Measurements from ENCODE around the gene PRICKLE4. TPM values are rescaled to one million over a fixed set of nuclear protein-coding genes. Genes with fewer than 3 reads are reported as not detected.
"Not testable (repeated sequence)": the region's sequence is repeated elsewhere in the genome, so short reads cannot be mapped to it uniquely, and the experiment has no call there.

PRICKLE4 gene
- total and polyA plus RNA-seq, 2 of the 8 experiments (the other 6 are each of a cell fraction or from before 2014, with no cell fraction given), result 0.32 to 1.4 TPM

DNA sequence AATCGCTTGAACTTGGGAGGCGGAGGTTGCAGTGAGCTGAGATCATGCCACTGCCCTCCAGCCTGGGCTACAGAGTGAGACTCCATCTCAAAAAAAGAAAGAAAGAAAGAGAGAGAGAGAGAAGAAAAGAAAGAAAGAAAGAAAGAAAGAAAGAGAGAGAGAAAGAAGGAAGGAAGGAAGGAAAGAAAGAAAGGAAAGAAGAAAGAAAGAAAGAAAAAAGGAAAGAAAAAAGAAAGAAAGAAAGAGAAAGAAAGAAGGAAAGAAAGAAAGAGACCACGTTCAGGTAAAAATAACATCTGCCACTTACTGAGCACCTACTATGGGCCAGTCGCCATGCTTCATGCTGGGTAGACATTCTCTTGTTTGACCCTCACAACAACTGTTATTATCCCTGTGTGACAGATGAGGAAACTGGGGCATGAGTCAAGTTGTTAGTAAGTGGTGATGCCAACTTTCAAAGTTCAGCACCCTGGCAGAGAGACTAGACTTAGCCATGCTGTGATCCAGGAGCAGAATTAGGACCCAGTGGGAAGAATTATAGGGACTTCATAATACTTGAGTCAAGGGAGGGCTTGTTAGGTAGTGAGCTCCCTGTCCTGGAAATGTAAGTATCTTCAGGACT, 14.4 kb upstream of the PRICKLE4 start:
- H2BK120ac ChIP-seq (replicated peaks; ENCODE audit: low read depth, low read length); H4K8ac ChIP-seq (ENCODE audit: extremely low read depth, insufficient read depth, low read length); H3K9me3 ChIP-seq (ENCODE audit: insufficient read depth in 2 of 2, low read depth in 1 of 2, low read length in 1 of 2); H3K56ac ChIP-seq (replicated peaks; ENCODE audit: insufficient read length, low read depth, low read length); H3K27me3 ChIP-seq (replicated peaks in 1 of 4; ENCODE audit: control insufficient read depth in 3 of 4, extremely low read depth in 1 of 4, insufficient read depth in 3 of 4, low read length in 3 of 4); H3K36me3 ChIP-seq (ENCODE audit: control insufficient read depth in 2 of 4, insufficient read depth in 4 of 4, low read length in 3 of 4); H3K9ac ChIP-seq (replicated peaks in 1 of 4; ENCODE audit: extremely low read depth in 1 of 4, low read depth in 3 of 4, low read length in 3 of 4); H3K14ac ChIP-seq (ENCODE audit: insufficient read length); H3K18ac ChIP-seq (ENCODE audit: extremely low read depth, low read length); H3K23ac ChIP-seq (ENCODE audit: insufficient read length); DNase-seq (ENCODE audit: low read depth in 1 of 2, low spot score in 2 of 2); H2BK15ac ChIP-seq (ENCODE audit: low read length); H3K27ac ChIP-seq (ENCODE audit: low read depth, low read length); H3K4me1 ChIP-seq (replicated peaks in 1 of 4; ENCODE audit: control insufficient read depth in 3 of 4, insufficient read depth in 4 of 4, low read length in 3 of 4); H2AFZ ChIP-seq (ENCODE audit: low read length); H2AK5ac ChIP-seq (ENCODE audit: low read depth, low read length); H3K23me2 ChIP-seq (ENCODE audit: low read depth, low read length); H4K91ac ChIP-seq (replicated peaks; ENCODE audit: insufficient read length, low read length); H4K5ac ChIP-seq (ENCODE audit: insufficient read length, low read depth, low read length); H2BK12ac ChIP-seq (ENCODE audit: low read depth, low read length); H2BK20ac ChIP-seq (ENCODE audit: low read length); H3K4me3 ChIP-seq (ENCODE audit: extremely low read depth in 1 of 4, insufficient read depth in 2 of 4, low read depth in 3 of 4, low read length in 4 of 4); H3K79me2 ChIP-seq (ENCODE audit: control insufficient read depth in 1 of 2, insufficient read depth in 2 of 2, low read length in 2 of 2); H4K20me1 ChIP-seq (replicated peaks in 1 of 2; ENCODE audit: control insufficient read depth in 1 of 2, insufficient read depth in 2 of 2, low read length in 2 of 2); H2BK5ac ChIP-seq (ENCODE audit: low read depth, low read length); H3K4me2 ChIP-seq (ENCODE audit: insufficient read depth in 1 of 2, low read depth in 2 of 2, low read length in 2 of 2); H3K79me1 ChIP-seq (ENCODE audit: low read depth, low read length); FAIRE-seq; H3K4ac ChIP-seq (replicated peaks; ENCODE audit: insufficient read length, low read depth, low read length): not testable (repeated sequence)
- CTCF ChIA-PET (ENCODE audit: partially characterized antibody), result interaction anchor here (0.5 to 5.2 kb wide), 4 partner anchors 10 to 278 kb away, joined by 3 to 37 read pairs (median 4); no protein-coding TSS in a partner anchor
- WGBS, 2 experiments (ENCODE audit: extremely low coverage in 1 of 2, insufficient coverage in 1 of 2, insufficient read length in 1 of 2, insufficient replicate concordance in 2 of 2, low coverage in 1 of 2, low lambda C conversion rate in 2 of 2, missing lambda C conversion rate in 1 of 2), result 91% methylated on average over 4 of the region's 4 CpGs; no CpG with 5 or more reads in 1 of the 2 experiments
- POLR2A ChIA-PET (ENCODE audit: partially characterized antibody), result interaction anchor here (0.7 to 1.4 kb wide), 2 partner anchors 12 to 285 kb away, joined by 3 read pairs; partner anchors contain the start of gene TAF8
